Measurements from ENCODE around the gene CLCN4.
A peak's percentile ranks its signal among the peaks of the same experiment; 100 is the strongest.

The CLCN4 gene

DNA sequence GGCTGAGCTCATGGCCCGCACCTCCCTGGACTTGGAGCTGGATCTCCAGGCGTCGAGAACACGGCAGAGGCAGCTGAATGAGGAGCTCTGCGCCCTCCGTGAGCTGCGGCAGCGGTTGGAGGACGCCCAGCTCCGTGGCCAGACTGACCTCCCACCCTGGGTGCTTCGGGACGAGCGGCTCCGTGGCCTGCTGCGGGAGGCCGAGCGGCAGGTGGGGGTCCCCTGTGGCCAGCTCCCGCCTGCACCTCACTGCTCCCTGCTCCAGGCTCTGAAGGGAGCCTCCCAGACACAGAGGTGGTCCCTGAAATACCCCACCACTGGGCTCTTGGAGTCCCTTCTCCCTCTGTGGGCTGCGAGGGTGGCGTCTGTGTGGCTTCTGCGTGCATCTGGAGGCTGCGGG is 18.0 kb upstream of the CLCN4 start:
- peaks cover 9% of the 10 kb centered on the region for H3K9me3 ChIP-seq (ENCODE audit: low read length)
- peaks cover 9% of the 10 kb centered on the region for H3K36me3 ChIP-seq (ENCODE audit: insufficient read depth, low read length)
- no peaks in the 10 kb centered on the region for H3K27me3 ChIP-seq (ENCODE audit: insufficient read depth, low read length)
- no peaks in the 10 kb centered on the region for H3K4me1 ChIP-seq (ENCODE audit: insufficient read depth, low read length)
- no peak overlapping the region for H2AFZ ChIP-seq (ENCODE audit: low read depth, low read length)
- H3K4me3 ChIP-seq (ENCODE audit: low read length): no peak overlapping the region

DNA sequence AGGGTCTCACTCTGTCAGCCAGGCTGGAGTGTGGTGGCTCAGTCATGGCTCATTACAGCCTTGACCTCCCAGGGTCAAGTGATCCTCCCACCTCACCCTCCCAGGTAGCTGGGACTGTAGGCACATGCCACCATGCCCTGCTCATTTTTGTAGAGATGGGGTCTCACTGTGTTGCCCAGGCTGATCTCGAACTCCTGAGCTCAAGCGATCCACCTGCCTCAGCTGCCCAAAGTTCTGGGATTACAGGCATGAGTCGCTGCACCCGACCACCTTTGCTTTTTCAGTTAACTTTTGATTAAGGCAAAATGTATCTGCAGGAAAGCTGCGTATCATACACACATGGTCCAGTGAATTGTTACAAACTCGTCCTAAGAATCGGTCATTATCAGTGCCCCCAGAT is 16.5 kb upstream of the CLCN4 start:
- no peak overlapping the region for H2AFZ ChIP-seq (ENCODE audit: low read depth, low read length)
- no peaks in the 10 kb centered on the region for H3K4me1 ChIP-seq (ENCODE audit: insufficient read depth, low read length)
- no peak overlapping the region for H3K4me3 ChIP-seq (ENCODE audit: low read length)
- peaks cover 2% of the 10 kb centered on the region for H3K9me3 ChIP-seq (ENCODE audit: low read length)
- no peaks in the 10 kb centered on the region for H3K27me3 ChIP-seq (ENCODE audit: insufficient read depth, low read length)
- peaks cover 4% of the 10 kb centered on the region for H3K36me3 ChIP-seq (ENCODE audit: insufficient read depth, low read length)

DNA sequence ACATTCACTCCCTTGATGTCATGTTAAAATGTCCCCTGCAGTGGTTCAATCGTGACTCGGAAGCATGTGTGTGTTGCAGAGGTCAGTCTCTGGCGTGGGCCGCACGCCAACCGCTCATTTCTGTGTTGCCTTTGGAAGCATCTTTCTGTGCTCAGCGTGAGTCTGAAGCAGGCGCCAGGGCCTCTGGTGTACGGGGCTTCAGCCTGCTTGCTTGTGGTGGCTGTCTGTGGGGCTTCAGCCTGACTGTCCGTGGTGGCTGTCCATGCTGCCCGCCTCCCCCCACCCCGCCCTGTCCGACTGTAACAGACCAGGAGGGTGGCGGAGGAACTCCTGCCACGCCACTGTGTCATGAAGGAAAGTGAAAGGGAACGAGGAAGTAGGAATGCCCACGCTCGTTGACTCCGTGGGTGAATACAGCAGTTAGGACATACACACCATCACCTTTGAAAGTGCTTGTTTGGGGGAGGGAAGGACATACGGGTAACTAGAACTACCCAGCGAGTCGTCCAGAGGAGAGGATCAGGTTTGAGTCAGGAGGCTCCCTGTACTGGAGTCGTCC is 14.7 kb upstream of the CLCN4 start:
- Histone ChIP-seq H2AFZ (ENCODE audit: low read depth, low read length) (no peak overlapping the region), H3K4me3 (ENCODE audit: low read length) (no peak overlapping the region), H3K4me1 (ENCODE audit: insufficient read depth, low read length) (no peaks in the 10 kb centered on the region), H3K9me3 (ENCODE audit: low read length) (peaks cover 2% of the 10 kb centered on the region), H3K27me3 (ENCODE audit: insufficient read depth, low read length) (no peaks in the 10 kb centered on the region), H3K36me3 (ENCODE audit: insufficient read depth, low read length) (no peaks in the 10 kb centered on the region)

DNA sequence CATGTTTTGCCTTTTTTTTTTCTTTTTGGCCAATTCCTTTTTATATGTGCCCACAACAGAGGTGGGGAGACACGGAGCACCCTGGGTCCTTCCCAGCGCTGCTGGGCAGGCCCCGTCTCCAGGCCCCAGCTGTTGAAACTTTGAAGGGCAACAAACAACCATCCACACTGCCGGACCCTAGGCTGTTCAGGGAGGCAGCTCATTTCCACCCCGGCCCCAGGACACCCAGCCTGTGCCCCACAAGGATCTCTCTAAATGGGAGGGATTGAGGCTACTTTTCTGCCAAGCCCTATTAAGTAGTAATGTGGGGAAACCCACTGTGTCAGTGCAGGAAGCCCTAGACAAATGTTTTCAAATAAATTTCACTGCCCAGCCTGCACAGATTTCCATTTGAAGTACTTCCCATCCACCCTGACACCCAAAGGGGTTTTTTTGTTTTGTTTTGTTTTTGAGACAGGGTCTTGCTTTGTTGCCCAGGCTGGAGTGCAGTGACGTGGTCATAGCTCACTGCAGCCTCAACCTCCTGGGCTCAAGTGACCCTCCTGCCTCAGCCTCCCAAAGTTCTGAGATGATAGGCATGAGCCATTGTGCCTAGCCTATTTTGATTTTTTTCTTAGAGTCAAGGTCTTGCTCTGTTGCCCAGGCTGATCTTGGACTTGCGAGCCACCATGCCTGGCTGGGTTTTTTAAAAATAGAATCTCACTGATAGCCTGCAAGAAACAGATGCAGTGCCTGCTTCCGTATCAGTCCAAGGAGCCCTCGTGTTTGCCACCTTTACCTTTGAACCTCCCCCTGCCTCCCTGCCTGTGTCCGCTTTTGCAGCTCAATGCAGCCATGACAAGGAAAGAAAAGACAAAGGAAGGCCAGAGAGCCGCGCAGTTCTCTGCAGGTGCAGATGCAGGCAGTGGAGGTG is 13.4 kb upstream of the CLCN4 start:
- Histone ChIP-seq H3K4me1 (ENCODE audit: insufficient read depth, low read length) (no peaks in the 10 kb centered on the region), H3K9me3 (ENCODE audit: low read length) (peaks cover 2% of the 10 kb centered on the region), H3K4me3 (ENCODE audit: low read length) (no peak overlapping the region), H2AFZ (ENCODE audit: low read depth, low read length) (no peak overlapping the region), H3K36me3 (ENCODE audit: insufficient read depth, low read length) (no peaks in the 10 kb centered on the region), H3K27me3 (ENCODE audit: insufficient read depth, low read length) (no peaks in the 10 kb centered on the region)

DNA sequence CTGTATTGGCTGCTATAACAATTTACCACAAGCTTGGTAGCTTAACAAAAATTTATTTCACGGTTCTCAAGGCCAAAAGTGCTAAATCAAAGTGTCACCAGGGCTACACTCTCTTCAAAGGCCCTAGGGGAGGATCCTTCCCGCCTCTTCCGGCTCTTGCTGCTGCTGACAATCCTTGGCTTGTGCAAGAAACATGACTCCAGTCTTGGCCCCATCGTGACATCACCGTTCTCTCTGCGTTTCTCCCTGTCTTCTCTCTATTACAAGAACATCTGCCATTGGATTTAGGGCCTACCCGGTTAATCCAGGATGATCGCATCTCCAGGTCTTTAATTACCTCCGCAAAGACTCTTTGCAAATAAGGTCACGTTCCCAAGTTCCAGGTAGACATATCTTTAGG is 10.4 kb upstream of the CLCN4 start:
- Histone ChIP-seq H2AFZ (ENCODE audit: low read depth, low read length) (no peak overlapping the region), H3K36me3 (ENCODE audit: insufficient read depth, low read length) (no peaks in the 10 kb centered on the region), H3K4me1 (ENCODE audit: insufficient read depth, low read length) (no peaks in the 10 kb centered on the region), H3K9me3 (ENCODE audit: low read length) (peaks cover 2% of the 10 kb centered on the region), H3K4me3 (ENCODE audit: low read length) (no peak overlapping the region), H3K27me3 (ENCODE audit: insufficient read depth, low read length) (no peaks in the 10 kb centered on the region)

DNA sequence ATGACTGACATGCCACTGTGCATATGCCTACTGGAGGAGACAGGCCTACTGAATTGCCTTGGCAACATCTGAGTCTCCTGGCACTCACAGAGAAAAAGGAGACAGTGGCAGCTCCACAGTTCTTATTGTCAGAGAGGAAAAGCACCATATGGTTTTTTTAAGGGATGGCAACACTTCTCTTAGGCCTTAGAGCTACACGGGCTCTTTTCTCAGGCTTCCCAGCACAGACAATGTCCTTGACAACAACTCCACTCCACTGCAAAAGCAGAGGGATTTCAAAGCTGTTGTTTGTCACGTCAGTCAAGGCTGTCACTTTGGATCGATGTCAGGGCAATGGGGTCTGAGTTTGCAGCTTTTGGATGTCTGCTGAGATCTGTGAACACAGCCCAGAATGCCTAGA is 4.7 kb upstream of the CLCN4 start:
- H3K9me3 ChIP-seq (ENCODE audit: low read length): no peaks in the 10 kb centered on the region
- H3K4me1 ChIP-seq (ENCODE audit: insufficient read depth, low read length): peaks cover 10% of the 10 kb centered on the region
- H3K4me3 ChIP-seq (ENCODE audit: low read length): no peak overlapping the region
- no peaks in the 10 kb centered on the region for H3K36me3 ChIP-seq (ENCODE audit: insufficient read depth, low read length)
- no peak overlapping the region for H2AFZ ChIP-seq (ENCODE audit: low read depth, low read length)
- no peaks in the 10 kb centered on the region for H3K27me3 ChIP-seq (ENCODE audit: insufficient read depth, low read length)

DNA sequence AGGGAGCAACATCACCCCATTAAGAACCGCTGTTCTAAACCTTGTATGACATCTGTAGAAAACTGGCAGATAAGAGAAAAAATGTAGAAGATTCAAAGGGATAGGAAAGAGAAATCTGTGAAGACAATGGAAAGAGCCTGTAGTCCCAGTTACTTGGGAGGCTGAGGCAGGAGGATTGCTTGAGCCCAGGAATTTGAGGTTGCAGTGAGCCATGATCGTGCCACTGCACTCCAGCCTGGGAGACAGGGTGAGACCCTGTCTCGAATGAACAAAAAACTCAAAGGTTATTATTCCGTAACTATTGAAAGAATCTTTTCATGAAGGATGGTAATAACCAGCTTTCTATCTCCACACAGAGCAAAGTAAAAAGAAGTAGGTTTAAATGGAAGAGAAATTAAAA is 1.6 kb upstream of the CLCN4 start:
- H2AFZ ChIP-seq (ENCODE audit: low read depth, low read length): no peak overlapping the region
- H3K36me3 ChIP-seq (ENCODE audit: insufficient read depth, low read length): no peaks in the 10 kb centered on the region
- H3K27me3 ChIP-seq (ENCODE audit: insufficient read depth, low read length): no peaks in the 10 kb centered on the region
- H3K4me1 ChIP-seq (ENCODE audit: insufficient read depth, low read length): peaks cover 21% of the 10 kb centered on the region
- no peaks in the 10 kb centered on the region for H3K9me3 ChIP-seq (ENCODE audit: low read length)
- H3K4me3 ChIP-seq (ENCODE audit: low read length): no peak overlapping the region

DNA sequence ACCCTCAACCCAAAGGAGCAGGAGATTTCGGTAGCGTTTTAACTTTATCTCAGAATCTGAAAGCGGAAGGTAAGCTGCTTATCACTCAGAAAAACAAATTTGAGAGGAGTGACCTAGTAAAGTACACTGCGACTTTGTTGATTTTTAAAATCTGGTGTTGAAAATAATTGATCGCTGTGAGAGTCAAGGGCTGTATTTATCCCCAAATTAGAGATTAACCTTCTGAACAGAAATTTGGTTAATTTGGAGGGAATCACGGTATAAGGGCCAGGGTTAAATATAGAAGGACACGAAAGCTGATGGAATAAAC is 212 bp downstream of the CLCN4 start:
- peak overlapping the region; percentile 70 for H2AFZ ChIP-seq (ENCODE audit: low read depth, low read length)
- H3K4me1 ChIP-seq (ENCODE audit: insufficient read depth, low read length): peaks cover 20% of the 10 kb centered on the region
- H3K9me3 ChIP-seq (ENCODE audit: low read length): no peaks in the 10 kb centered on the region
- peak overlapping the region; percentile 53 for H3K4me3 ChIP-seq (ENCODE audit: low read length)
- no peaks in the 10 kb centered on the region for H3K27me3 ChIP-seq (ENCODE audit: insufficient read depth, low read length)
- no peaks in the 10 kb centered on the region for H3K36me3 ChIP-seq (ENCODE audit: insufficient read depth, low read length)

DNA sequence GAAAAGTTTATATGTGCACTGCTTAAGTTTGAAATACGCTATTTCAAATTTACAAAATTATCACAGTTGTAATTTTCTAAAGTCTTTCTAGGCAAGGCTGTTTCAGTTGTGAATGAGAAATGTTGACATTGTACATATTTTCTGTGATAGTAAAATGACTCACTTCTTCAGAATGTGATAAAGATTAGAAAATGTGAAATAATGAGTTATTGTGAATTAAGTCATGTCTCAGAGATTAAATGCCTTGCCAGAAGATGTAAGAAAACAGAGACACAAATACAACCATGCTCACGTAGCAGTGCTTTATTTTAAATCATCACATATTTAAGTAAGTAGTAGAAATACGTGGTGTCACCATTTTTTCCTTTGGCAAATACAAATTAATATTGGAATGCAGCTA is 768 bp downstream of the CLCN4 start:
- no peaks in the 10 kb centered on the region for H3K27me3 ChIP-seq (ENCODE audit: insufficient read depth, low read length)
- H2AFZ ChIP-seq (ENCODE audit: low read depth, low read length): peak overlapping the region; percentile 70
- no peaks in the 10 kb centered on the region for H3K36me3 ChIP-seq (ENCODE audit: insufficient read depth, low read length)
- peak overlapping the region; percentile 53 for H3K4me3 ChIP-seq (ENCODE audit: low read length)
- H3K4me1 ChIP-seq (ENCODE audit: insufficient read depth, low read length): peaks cover 15% of the 10 kb centered on the region
- H3K9me3 ChIP-seq (ENCODE audit: low read length): no peaks in the 10 kb centered on the region

DNA sequence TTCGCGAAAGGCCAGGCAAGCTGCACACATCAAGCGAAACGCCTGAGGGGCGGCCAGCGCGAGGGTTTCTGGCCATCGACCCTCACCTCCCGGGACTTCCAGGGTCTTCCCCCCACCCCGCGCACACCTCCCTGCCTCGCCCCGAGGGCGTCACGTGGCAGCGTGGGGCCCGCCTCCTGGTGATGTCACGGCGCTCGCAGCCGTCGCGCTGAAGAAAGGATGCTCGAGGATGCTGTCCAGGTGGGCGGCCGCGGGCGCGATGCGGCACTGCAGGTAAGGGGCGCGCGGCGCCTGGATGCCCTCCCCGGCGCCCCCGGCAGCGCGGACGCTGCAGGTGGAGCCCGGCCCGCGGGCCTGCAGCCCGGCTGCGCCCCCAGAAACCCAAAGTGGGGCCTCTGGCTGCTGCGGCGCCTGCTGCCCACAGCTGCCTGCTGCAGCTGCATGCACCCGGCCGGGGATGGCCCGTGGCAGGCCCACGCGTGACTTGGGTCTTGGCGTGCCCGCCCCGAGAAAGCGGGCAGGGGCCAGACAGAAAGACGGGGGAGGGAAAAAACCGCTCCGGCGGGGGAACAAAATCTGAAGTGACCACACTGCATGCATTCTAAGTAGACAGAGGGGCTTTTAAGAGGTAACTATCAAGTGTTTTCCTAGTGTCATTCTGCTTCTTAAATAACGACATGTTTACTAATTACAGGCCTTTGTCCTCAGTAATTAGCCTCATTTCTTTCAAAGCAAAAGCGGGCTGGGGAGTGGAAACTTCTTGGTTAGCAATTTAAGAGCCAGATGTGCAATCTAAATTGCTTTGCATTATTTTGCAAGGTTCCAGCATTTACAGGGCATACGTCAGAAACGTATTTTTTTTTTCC is 1.7 kb downstream of the CLCN4 start:
- no peak overlapping the region for H2AFZ ChIP-seq (ENCODE audit: low read depth, low read length)
- H3K4me3 ChIP-seq (ENCODE audit: low read length): no peak overlapping the region
- no peaks in the 10 kb centered on the region for H3K27me3 ChIP-seq (ENCODE audit: insufficient read depth, low read length)
- H3K36me3 ChIP-seq (ENCODE audit: insufficient read depth, low read length): no peaks in the 10 kb centered on the region
- no peaks in the 10 kb centered on the region for H3K9me3 ChIP-seq (ENCODE audit: low read length)
- H3K4me1 ChIP-seq (ENCODE audit: insufficient read depth, low read length): peaks cover 14% of the 10 kb centered on the region

DNA sequence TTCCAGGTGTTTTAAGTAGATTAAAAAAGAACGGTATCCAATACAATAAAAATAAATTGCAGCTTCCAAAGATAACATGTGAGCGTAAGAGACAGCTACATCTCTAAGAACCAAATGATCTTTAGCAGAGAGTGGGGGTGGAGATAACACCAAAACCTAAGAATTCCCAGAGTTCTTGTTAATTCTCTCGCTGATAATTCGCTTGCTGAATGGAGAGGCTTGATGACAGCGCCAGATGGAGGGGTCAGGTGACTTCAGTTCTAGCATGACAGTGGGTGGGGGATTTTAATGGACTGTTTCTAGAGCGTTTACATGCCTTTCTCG is 2.3 kb downstream of the CLCN4 start:
- H3K4me3 ChIP-seq (ENCODE audit: low read length): no peak overlapping the region
- no peaks in the 10 kb centered on the region for H3K27me3 ChIP-seq (ENCODE audit: insufficient read depth, low read length)
- H3K9me3 ChIP-seq (ENCODE audit: low read length): no peaks in the 10 kb centered on the region
- H2AFZ ChIP-seq (ENCODE audit: low read depth, low read length): no peak overlapping the region
- H3K36me3 ChIP-seq (ENCODE audit: insufficient read depth, low read length): no peaks in the 10 kb centered on the region
- peaks cover 14% of the 10 kb centered on the region for H3K4me1 ChIP-seq (ENCODE audit: insufficient read depth, low read length)

DNA sequence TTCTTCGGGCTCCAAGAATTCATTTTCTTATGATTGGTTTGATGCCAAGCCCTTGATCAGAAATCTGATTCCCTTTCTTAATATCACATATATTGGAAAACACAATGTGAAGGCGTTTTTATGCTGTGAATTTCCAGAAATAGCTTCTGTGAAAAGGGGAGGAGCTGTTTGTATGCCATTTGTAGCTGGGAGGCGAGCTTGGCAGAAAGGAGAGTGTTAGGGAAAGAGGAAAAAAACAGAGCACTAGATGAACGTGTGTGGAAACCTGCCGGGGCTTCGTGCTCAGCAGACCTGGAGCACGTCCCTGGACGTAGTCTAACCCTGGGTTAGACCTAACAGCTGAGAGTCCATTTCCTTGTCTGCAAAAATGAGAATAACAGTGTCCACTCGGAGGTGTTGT is 3.4 kb downstream of the CLCN4 start:
- no peaks in the 10 kb centered on the region for H3K9me3 ChIP-seq (ENCODE audit: low read length)
- no peaks in the 10 kb centered on the region for H3K36me3 ChIP-seq (ENCODE audit: insufficient read depth, low read length)
- no peak overlapping the region for H3K4me3 ChIP-seq (ENCODE audit: low read length)
- no peak overlapping the region for H2AFZ ChIP-seq (ENCODE audit: low read depth, low read length)
- H3K27me3 ChIP-seq (ENCODE audit: insufficient read depth, low read length): no peaks in the 10 kb centered on the region
- H3K4me1 ChIP-seq (ENCODE audit: insufficient read depth, low read length): peaks cover 14% of the 10 kb centered on the region

DNA sequence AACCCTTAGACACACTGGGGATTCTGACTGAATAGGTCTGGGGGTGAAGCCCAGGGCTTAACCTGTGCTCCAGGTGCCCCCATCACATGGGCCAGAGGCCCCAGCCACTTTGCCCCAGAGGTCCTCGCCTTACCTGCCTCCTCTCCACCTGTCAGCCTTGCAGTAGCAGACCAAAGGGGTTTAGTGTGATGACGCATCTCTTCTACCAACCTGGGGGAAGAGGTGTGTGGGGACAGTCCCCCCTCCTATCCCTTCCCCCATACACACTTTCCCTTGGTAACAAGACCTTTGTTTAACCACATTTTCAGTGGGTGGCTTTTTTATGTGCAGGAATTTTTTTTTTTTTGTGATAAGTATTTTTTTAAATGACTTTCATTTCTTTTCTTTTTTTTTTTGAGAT is 6.3 kb downstream of the CLCN4 start:
- H2AFZ ChIP-seq (ENCODE audit: low read depth, low read length): no peak overlapping the region
- H3K9me3 ChIP-seq (ENCODE audit: low read length): no peaks in the 10 kb centered on the region
- no peak overlapping the region for H3K4me3 ChIP-seq (ENCODE audit: low read length)
- H3K36me3 ChIP-seq (ENCODE audit: insufficient read depth, low read length): no peaks in the 10 kb centered on the region
- H3K27me3 ChIP-seq (ENCODE audit: insufficient read depth, low read length): no peaks in the 10 kb centered on the region
- peaks cover 6% of the 10 kb centered on the region for H3K4me1 ChIP-seq (ENCODE audit: insufficient read depth, low read length)
